ENCODE data around the gene RBM12. TPM values are rescaled to one million over a fixed set of nuclear protein-coding genes. Genes with fewer than 3 reads are reported as not detected.

RBM12 gene
- total and polyA plus RNA-seq, 8 donors, result 6.2 to 46.7 (median 23.9) TPM

DNA sequence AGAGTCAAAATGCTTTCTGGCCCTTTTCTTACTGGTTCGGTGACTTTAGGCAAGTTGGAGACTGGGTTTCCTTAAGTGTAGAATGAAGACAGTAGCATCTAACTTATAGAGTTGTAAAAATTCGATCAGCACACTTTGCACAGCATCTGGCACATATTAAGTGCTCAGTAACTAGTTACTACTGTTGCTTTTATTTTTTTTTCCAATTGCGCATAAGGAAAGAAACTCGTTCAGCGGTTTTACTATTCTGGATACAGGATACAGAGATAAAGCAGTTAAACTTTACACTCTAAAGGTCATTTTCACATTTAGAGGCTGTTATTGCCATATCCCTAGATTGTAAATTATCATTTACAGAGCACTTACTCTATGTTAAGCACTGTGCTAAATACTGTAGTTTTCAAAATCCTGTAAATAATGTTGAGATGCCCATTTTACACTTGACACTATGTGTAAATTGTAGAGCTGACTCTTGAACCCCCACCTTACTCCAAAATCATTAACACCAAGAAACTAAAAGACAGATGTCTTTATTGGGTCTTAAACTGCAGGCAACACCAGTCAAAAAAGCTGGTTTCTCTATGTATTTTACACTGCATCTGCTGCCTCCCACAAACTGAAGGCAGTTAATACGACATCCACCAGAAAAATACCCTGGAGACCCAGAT lies 35.4 kb upstream of the RBM12 start:
- no peak for FAIRE-seq
- WGBS, 2 donors, result 9 to 11% methylated on average over 6 of the region's 6 CpGs

DNA sequence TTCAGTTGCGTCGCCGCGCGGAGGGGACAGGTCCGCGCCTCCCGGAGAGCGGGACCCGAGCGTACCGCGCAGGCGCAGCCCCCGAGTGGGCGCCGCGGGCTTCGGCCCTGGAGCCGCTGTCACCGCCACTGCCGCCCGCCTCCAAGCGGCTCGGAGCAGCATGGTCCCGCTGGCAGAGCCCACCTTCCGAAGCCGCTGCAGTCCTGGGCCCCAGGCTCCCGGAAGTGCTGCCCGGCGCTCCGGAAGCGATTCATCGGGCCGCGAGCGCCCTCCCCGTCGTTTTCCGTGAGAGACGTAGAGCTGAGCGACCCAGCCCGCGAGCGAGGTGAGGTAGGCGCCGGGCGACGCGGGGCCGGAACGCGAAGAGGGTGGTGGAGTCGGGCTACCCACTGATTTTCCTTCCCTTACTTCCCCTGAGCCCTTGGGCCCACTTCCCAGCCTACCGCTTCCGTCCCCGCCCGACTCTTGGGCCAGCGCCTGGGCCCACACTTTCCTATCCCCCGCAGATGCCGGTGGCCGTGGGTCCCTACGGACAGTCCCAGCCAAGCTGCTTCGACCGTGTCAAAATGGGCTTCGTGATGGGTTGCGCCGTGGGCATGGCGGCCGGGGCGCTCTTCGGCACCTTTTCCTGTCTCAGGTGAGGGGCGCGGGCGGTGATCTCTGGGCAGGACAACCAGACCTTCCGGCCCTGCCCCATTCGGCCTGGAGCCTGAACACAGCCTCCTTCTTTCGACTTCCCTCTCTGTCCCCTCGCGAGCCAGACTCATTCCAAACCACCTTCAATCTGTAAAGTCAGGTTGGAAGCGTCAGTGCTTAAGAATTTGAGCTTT lies 34.6 kb upstream of the RBM12 start, which contains the start of the genes NFS1 and ROMO1:
NFS1 (minus strand) TSS at position 226 of the 830 bp plus-strand sequence; CDS start at position 162, 64 bp downstream.
ROMO1 (plus strand) TSS at position 279 of the 830 bp plus-strand sequence; CDS start at position 507, 228 bp downstream.
- peak; percentile 90 to 97 (median 94) for ATAC-seq
- no peaks in the 10 kb centered on the region for H3K9me3 ChIP-seq
- TF ChIP-seq, protein P1, sequence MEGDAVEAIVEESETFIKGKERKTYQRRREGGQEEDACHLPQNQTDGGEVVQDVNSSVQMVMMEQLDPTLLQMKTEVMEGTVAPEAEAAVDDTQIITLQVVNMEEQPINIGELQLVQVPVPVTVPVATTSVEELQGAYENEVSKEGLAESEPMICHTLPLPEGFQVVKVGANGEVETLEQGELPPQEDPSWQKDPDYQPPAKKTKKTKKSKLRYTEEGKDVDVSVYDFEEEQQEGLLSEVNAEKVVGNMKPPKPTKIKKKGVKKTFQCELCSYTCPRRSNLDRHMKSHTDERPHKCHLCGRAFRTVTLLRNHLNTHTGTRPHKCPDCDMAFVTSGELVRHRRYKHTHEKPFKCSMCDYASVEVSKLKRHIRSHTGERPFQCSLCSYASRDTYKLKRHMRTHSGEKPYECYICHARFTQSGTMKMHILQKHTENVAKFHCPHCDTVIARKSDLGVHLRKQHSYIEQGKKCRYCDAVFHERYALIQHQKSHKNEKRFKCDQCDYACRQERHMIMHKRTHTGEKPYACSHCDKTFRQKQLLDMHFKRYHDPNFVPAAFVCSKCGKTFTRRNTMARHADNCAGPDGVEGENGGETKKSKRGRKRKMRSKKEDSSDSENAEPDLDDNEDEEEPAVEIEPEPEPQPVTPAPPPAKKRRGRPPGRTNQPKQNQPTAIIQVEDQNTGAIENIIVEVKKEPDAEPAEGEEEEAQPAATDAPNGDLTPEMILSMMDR (IDR thresholded peaks at IDR 0.05), result no peak
- DNase-seq, result peak; percentile 74 to 93 (median 80)
- peak within 1 kb of the TSS; percentile 69 to 93 (median 90) for H3K4me3 ChIP-seq
- H3K36me3 ChIP-seq, result peaks cover 5 to 29% (median 11%) of the 10 kb centered on the region in 3 donors
- H3K27me3 ChIP-seq, result no peaks in the 10 kb centered on the region
- intact Hi-C loops (cut with DNase I), result no loop called here
- peak within 1 kb of the TSS; percentile 75 to 82 (median 78) for H3K27ac ChIP-seq
- peaks cover 0 to 15% (median 6%) of the 10 kb centered on the region in 3 donors for H3K4me1 ChIP-seq
- WGBS, 2 donors, result 0% methylated on average over 67 to 81 of the region's 81 CpGs
- FAIRE-seq, result no peak

More for the DNA sequence above, 35.4 kb upstream of the RBM12 start:
- peaks cover 0 to 15% (median 6%) of the 10 kb centered on the region in 3 donors for H3K4me1 ChIP-seq
- H3K9me3 ChIP-seq, result no peaks in the 10 kb centered on the region
- peak overlapping the region; percentile 69 to 93 (median 90) for H3K4me3 ChIP-seq
- intact Hi-C loops (cut with DNase I), result no loop called here
- ATAC-seq (no peak), DNase-seq (no peak)
- TF ChIP-seq, protein P1 (IDR thresholded peaks at IDR 0.05), result no peak
- H3K27me3 ChIP-seq, result no peaks in the 10 kb centered on the region
- peaks cover 9 to 36% (median 17%) of the 10 kb centered on the region in 3 donors for H3K36me3 ChIP-seq
- peak overlapping the region; percentile 75 to 82 (median 78) for H3K27ac ChIP-seq

- WGBS, 2 donors, result 3% methylated on average over 37 of the region's 37 CpGs
- Histone ChIP-seq H3K27ac (peak overlapping the region; percentile 75 to 82 (median 78)), H3K27me3 (no peaks in the 10 kb centered on the region), H3K9me3 (no peaks in the 10 kb centered on the region), H3K4me3 (peak overlapping the region; percentile 69 to 93 (median 90)), H3K4me1 (peaks cover 0 to 15% (median 6%) of the 10 kb centered on the region in 3 donors), H3K36me3 (peaks cover 0 to 29% (median 3%) of the 10 kb centered on the region in 3 donors)
- ATAC-seq (peak; percentile 31 to 55 (median 46)), FAIRE-seq (no peak), DNase-seq (peak in 1 of 6 donors; percentile 61)
- TF ChIP-seq, protein P1 (IDR thresholded peaks at IDR 0.05), result no peak
- intact Hi-C loops (cut with DNase I), result no loop called here
Measured at GRCh38 chr20:35698298-35699126, 33.8 kb upstream of the RBM12 start.

DNA sequence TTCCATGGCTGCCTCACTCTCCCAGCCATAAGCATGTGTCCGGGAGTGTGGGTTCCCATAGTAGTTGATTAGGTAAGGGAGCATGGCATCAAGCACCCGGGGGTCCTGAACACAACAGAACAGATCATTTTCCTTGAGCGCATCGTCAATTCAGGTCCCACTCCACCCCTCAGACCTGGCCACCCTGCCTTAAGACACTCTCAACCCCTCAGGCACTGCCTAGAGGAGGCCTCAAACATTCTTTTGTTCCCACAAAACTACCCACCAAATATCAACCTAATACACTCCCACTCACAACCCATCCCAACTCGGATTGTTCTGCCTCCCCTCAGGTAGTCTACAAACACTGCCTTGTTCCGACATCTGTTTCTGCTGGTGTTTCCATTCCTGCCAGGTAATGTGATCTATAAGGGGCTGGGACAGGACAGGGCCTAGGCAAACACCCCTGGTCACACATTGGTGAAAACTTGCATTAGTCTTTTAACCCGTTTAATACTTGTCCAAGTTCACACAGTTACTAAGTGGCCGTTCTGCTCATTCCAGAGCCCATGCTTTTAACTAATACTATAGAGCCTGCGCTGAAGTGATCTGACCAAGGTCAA lies 33.1 kb upstream of the RBM12 start:
- DNase-seq (no peak), FAIRE-seq (no peak), ATAC-seq (no peak)
- TF ChIP-seq, protein P1 (IDR thresholded peaks at IDR 0.05), result no peak
- H3K27ac ChIP-seq, result no peak overlapping the region
- H3K4me3 ChIP-seq, result peak overlapping the region in 3 of 4 donors; percentile 69 to 93 (median 89)
- intact Hi-C loops (cut with DNase I), result no loop called here
- no peaks in the 10 kb centered on the region for H3K27me3 ChIP-seq
- H3K36me3 ChIP-seq, result peaks cover 0 to 24% (median 0%) of the 10 kb centered on the region in 3 donors
- no peaks in the 10 kb centered on the region for H3K9me3 ChIP-seq
- peaks cover 0 to 15% (median 6%) of the 10 kb centered on the region in 3 donors for H3K4me1 ChIP-seq
- WGBS, 2 donors, result 40 to 44% methylated on average over 9 of the region's 9 CpGs

All from pancreas (tissue), 10 donors.